Activated naive CD8-positive, alpha-beta T cell treated with anti-CD3 and anti-CD28 coated beads, Interleukin-2, amount 50 U/mL, for 24 hours (primary cell): ENCODE data around the gene ASPM.

Source experiments
- ATAC-seq: fragments of 150-1000 bp; cut with Tn5 transposase; one replicate; pipeline ENCODE4 v1.10.0; 2021
- DNase-seq: peaks from one replicate; pipeline ENCODE4 v3.0.0; 2021
- H3K27ac Mint-ChIP-seq: one replicate; pipeline ENCODE4 v1.8.0; 2021; ENCODE audit warnings: mild to moderate bottlenecking, mixed read lengths
- H3K27me3 Mint-ChIP-seq: one replicate; pipeline ENCODE4 v1.8.0; 2021; ENCODE audit warnings: mixed read lengths
- H3K36me3 Mint-ChIP-seq: one replicate; pipeline ENCODE4 v1.8.0; 2021; ENCODE audit warnings: low read depth, mixed read lengths
- H3K4me1 Mint-ChIP-seq: one replicate; pipeline ENCODE4 v1.8.0; 2021; ENCODE audit warnings: mixed read lengths
- H3K4me3 Mint-ChIP-seq: one replicate; pipeline ENCODE4 v1.8.0; 2021; ENCODE audit warnings: mild to moderate bottlenecking, moderate library complexity, mixed read lengths
- H3K9me3 Mint-ChIP-seq: one replicate; pipeline ENCODE4 v1.8.0; 2021; ENCODE audit warnings: mixed read lengths

Gene ASPM

DNA sequence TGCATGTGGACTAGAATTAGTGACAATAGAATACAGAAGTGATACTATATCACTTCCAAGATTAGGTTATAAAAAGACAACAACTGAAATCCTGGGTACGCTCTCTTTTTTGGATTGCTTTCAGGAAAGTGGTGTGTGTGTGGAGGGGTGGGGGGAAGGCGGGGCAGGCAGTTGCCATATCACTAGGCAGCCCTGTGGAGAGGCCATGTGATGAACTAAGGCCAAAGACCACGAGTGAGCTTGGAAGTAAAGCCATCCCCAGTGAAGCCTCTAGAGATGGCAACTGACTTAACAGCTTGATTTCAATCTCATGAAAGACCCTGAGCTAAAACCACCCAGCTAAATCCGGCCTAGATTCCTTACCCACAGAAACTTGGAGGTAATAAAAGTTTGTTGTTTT lies 6.2 kb upstream of the ASPM start:
- H3K27me3 Mint-ChIP-seq, result no peaks in the 10 kb centered on the region
- no peaks in the 10 kb centered on the region for H3K4me1 Mint-ChIP-seq
- no peak for ATAC-seq
- no peaks in the 10 kb centered on the region for H3K36me3 Mint-ChIP-seq
- no peak for DNase-seq
- no peaks in the 10 kb centered on the region for H3K9me3 Mint-ChIP-seq
- no peak overlapping the region for H3K4me3 Mint-ChIP-seq
- no peak overlapping the region for H3K27ac Mint-ChIP-seq

DNA sequence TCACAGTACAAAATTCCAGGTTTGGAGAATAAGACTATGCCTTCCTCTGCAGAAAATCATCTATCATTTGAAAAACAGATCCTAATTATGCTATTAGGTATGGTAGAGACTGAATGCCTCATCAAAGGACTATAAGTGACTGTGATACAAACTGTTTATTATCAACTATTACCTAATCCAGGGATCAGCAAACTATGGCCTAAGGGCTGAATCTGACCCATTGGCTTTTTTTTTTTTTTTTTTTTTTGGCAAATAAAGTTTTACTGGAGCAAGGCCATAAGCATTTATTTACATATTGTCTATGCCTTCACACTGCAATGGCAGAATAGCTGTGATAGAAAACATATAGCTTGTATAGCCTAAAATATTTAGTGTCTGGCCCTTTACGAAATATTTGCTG lies 4.7 kb upstream of the ASPM start:
- no peak overlapping the region for H3K27ac Mint-ChIP-seq
- DNase-seq (no peak), ATAC-seq (no peak)
- H3K4me3 Mint-ChIP-seq, result no peak overlapping the region
- no peaks in the 10 kb centered on the region for H3K9me3 Mint-ChIP-seq
- H3K36me3 Mint-ChIP-seq, result peaks cover 5% of the 10 kb centered on the region
- peaks cover 6% of the 10 kb centered on the region for H3K4me1 Mint-ChIP-seq
- H3K27me3 Mint-ChIP-seq, result no peaks in the 10 kb centered on the region

DNA sequence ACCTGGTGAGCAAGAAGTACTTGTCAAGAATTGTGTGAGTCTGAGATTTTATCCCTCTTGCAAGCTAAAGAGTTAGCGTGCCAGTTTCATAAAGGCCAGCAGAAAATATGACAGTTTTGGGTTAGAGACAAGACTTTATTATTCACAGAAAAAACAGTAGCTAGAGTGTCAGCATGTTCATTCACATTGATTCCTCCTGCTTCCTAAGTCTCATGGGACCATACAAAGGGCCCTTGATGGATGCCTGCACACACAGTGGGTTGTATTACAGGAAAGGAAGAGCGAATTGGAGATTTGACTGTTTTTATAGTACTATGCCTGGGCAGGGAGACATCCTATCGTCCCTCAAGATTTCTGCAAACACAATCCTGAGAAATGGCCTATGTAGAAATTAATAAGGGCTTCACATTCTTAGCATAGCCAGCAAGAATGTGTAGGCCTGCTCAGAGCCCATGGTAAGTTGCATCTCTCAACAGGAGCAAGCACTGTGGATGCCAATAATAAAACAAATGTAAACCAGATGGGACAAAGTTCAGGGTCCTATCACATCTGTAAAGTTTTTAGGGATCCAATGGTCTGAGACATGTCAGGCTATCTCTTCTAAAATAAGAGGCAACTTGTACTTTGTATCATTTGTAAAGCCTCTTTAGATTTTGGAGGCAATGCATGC lies 4.0 kb upstream of the ASPM start:
- DNase-seq, result no peak
- no peak overlapping the region for H3K27ac Mint-ChIP-seq
- H3K4me3 Mint-ChIP-seq, result no peak overlapping the region
- no peak for ATAC-seq
- no peaks in the 10 kb centered on the region for H3K9me3 Mint-ChIP-seq
- no peaks in the 10 kb centered on the region for H3K27me3 Mint-ChIP-seq
- peaks cover 5% of the 10 kb centered on the region for H3K36me3 Mint-ChIP-seq
- H3K4me1 Mint-ChIP-seq, result peaks cover 6% of the 10 kb centered on the region

DNA sequence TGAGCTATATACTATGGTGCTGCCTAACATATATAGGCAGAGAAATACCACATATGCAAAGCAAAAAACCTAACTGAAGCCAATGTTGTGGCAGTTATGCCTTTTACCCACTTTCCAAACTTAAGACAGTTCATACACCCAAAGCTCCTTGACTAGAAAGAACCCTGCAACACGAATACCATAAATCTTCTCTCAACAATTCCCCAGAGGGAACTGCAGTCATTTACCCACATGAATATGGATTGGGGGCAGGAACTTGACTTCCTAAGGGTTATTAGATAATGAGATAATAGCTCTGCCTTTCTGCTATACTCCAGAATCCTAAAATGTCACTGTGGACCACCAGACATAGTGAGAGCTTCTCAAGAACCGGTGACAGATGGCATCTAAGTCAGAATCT lies 2.9 kb upstream of the ASPM start:
- DNase-seq (no peak), ATAC-seq (no peak)
- Mint-ChIP-seq H3K4me3 (no peak overlapping the region), H3K36me3 (peaks cover 8% of the 10 kb centered on the region), H3K4me1 (peaks cover 12% of the 10 kb centered on the region), H3K27me3 (peaks cover 5% of the 10 kb centered on the region), H3K27ac (no peak overlapping the region), H3K9me3 (no peaks in the 10 kb centered on the region)

DNA sequence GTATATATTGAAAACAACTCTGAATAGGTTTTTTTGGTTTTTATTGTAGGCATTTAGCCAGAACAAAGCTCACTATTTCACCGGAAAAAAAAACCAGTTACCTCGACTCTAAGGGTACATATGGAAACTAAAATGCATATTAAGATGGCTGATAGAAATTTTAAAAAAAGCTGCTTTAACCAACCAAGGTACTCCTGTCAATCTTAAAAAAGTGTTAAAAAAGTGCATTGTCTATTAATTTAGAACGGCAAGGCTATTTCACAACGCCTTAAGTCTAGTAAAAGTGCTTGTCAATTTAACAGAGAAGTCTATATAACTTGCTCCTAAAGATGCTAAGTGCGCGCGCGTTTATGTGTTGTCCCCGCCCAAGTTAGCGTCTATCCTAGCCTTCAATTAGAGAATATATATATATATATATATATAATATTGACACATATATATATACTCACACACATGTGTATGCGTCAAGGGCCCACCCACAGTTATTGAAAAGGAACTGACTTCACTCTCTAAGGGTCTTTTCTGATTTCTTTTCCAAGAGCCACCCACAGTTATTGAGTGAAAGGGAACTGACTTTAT lies 934 bp downstream of the ASPM start:
- no peak overlapping the region for H3K27ac Mint-ChIP-seq
- peaks cover 5% of the 10 kb centered on the region for H3K27me3 Mint-ChIP-seq
- peak overlapping the region; percentile 97 for H3K4me3 Mint-ChIP-seq
- H3K4me1 Mint-ChIP-seq, result peaks cover 13% of the 10 kb centered on the region
- no peak for DNase-seq
- peaks cover 30% of the 10 kb centered on the region for H3K36me3 Mint-ChIP-seq
- no peaks in the 10 kb centered on the region for H3K9me3 Mint-ChIP-seq
- no peak for ATAC-seq

DNA sequence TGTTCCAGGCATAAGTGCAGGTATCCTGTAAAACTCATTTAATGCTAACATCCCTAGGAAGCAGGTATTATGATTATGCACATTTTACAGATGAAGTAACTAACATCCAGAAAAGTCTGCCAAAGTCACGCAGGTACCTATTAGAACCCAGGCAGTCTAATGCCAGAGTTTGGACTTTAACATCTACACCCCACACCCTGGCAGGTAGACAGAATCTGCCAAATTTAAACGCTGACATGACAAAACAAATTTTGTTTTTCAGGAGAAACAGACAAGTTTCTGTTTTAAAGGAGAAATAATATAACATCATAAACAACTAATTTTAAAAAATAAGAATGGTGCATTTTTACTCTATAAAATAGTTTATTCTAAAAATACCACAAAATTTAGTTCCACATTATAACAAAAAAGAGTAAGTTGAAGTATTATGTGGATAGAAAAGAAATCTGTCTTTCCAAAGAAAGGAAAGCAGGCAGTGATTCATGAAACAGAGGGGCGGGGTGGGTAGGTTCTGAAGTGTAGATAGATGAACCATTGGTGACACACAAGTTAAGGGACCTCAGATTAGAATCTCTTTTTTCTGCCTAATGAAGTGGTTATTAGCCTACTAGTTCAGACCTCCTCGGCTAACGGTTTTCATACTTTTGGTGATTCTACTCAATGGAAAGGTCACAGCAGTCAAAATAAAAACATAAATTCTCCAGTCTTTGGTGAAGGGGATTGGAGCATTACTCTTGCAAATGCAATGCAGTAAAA lies 1.7 kb downstream of the ASPM start:
- peaks cover 13% of the 10 kb centered on the region for H3K4me1 Mint-ChIP-seq
- H3K36me3 Mint-ChIP-seq, result peaks cover 34% of the 10 kb centered on the region
- DNase-seq (no peak), ATAC-seq (no peak)
- no peaks in the 10 kb centered on the region for H3K9me3 Mint-ChIP-seq
- H3K27me3 Mint-ChIP-seq, result peaks cover 5% of the 10 kb centered on the region
- H3K4me3 Mint-ChIP-seq, result peak overlapping the region; percentile 97
- peak overlapping the region; percentile 16 for H3K27ac Mint-ChIP-seq

DNA sequence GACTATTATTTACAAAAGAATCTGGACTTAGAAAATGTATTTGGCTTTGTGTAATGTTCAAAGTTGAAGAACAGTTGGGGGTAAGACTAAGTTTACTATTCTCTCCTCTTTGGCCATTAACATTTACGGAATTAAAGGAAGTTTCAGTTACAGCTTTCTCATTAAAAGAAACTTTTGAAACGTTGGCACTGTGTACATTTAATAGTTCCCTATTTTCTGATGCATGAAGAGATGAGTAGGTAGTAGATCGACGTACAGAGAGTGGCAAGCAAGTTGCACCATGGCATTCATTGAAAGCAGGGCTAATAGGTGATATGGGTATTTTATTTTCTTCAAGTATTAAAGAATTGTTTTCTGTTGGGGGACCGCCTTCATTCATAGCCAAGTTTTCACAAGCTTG lies 3.2 kb downstream of the ASPM start:
- no peak for DNase-seq
- Mint-ChIP-seq H3K36me3 (peaks cover 42% of the 10 kb centered on the region), H3K27me3 (peaks cover 5% of the 10 kb centered on the region), H3K27ac (no peak overlapping the region), H3K4me1 (peaks cover 13% of the 10 kb centered on the region), H3K9me3 (no peaks in the 10 kb centered on the region), H3K4me3 (no peak overlapping the region)
- ATAC-seq, result no peak

DNA sequence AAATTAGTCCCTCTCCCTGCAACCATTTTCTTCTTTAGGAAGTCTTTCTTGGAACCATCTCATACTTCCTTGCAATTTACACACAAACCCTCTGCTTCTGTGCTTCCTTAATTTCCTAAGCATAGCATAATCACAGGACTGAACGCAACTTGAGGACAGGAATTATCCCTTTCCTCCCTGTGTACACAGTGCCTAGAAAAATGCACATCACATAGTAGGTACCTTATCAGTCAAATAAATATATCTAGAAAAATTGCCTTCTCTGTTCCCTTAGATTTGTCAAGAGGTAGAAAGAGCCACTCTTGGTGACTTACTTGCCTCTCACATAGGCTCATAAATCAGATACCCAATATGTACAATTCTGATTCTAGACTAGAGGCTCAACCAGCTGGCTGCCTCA lies 4.9 kb downstream of the ASPM start:
- ATAC-seq, result no peak
- Mint-ChIP-seq H3K36me3 (peaks cover 39% of the 10 kb centered on the region), H3K9me3 (no peaks in the 10 kb centered on the region), H3K4me1 (peaks cover 9% of the 10 kb centered on the region), H3K27me3 (peaks cover 5% of the 10 kb centered on the region), H3K27ac (no peak overlapping the region), H3K4me3 (no peak overlapping the region)
- DNase-seq, result no peak

DNA sequence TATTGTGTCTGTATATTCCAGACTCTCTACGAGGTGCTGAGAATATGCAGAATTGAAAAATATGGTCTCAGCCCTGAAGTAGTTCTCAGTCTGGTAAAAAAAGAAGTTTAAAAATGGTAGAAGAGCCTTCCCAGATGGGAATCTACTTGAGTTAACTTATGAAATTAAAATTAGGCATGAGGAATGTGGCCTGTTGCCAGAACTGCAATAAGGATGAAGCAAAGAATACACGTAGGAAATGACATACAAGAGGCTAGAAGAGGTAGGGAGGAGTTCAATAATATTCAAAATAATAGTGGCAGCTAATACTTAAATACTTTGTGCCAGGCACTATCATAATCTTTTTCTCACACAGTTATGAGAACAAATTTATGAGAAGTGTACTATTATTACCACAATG lies 6.3 kb downstream of the ASPM start:
- peaks cover 3% of the 10 kb centered on the region for H3K27me3 Mint-ChIP-seq
- no peak for ATAC-seq
- no peak overlapping the region for H3K27ac Mint-ChIP-seq
- DNase-seq, result no peak
- peaks cover 7% of the 10 kb centered on the region for H3K4me1 Mint-ChIP-seq
- H3K4me3 Mint-ChIP-seq, result no peak overlapping the region
- H3K36me3 Mint-ChIP-seq, result peaks cover 36% of the 10 kb centered on the region
- H3K9me3 Mint-ChIP-seq, result no peaks in the 10 kb centered on the region

DNA sequence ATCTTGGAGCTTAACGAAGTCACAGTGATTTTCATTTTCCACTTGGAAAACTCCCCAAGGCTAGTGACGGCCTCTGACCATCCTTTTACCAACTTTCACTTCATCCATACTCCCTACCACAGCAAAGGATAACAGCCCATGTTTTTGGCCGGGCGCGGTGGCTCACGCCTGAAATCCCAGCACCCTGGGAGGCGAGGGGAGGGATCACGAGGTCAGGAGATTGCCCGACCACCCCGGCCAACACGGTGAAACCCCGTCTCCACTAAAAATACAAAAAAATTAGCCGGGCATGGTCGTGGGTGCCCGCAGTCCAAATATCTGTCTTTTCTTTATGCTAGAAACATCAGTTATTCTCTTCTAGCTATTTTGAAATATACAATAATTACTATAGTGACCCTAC lies 7.3 kb downstream of the ASPM start:
- H3K27me3 Mint-ChIP-seq, result no peaks in the 10 kb centered on the region
- DNase-seq (no peak), ATAC-seq (no peak)
- H3K4me3 Mint-ChIP-seq, result no peak overlapping the region
- H3K36me3 Mint-ChIP-seq, result peaks cover 37% of the 10 kb centered on the region
- no peaks in the 10 kb centered on the region for H3K4me1 Mint-ChIP-seq
- no peak overlapping the region for H3K27ac Mint-ChIP-seq
- no peaks in the 10 kb centered on the region for H3K9me3 Mint-ChIP-seq

DNA sequence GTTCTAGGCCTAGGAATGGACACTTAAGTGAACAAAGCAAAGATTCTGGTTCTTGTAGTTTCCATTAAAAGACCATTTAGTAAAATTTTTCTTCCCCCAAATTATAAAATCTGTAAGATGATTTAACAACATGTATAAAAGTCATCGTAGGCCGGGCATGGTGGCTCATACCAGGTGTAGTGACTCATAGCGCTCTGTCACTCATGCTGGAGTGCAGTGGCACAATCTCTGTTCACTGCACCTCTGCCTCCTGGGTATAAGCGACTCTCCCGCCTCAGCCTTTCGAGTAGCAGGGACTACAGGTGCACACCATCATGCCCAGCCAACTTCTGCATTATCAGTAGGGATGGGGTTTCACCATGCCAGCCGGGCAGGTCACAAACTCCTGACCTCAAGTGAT lies 9.1 kb downstream of the ASPM start:
- DNase-seq (no peak), ATAC-seq (no peak)
- H3K27ac Mint-ChIP-seq, result no peak overlapping the region
- H3K4me3 Mint-ChIP-seq, result no peak overlapping the region
- no peaks in the 10 kb centered on the region for H3K4me1 Mint-ChIP-seq
- no peaks in the 10 kb centered on the region for H3K27me3 Mint-ChIP-seq
- no peaks in the 10 kb centered on the region for H3K9me3 Mint-ChIP-seq
- peaks cover 27% of the 10 kb centered on the region for H3K36me3 Mint-ChIP-seq

DNA sequence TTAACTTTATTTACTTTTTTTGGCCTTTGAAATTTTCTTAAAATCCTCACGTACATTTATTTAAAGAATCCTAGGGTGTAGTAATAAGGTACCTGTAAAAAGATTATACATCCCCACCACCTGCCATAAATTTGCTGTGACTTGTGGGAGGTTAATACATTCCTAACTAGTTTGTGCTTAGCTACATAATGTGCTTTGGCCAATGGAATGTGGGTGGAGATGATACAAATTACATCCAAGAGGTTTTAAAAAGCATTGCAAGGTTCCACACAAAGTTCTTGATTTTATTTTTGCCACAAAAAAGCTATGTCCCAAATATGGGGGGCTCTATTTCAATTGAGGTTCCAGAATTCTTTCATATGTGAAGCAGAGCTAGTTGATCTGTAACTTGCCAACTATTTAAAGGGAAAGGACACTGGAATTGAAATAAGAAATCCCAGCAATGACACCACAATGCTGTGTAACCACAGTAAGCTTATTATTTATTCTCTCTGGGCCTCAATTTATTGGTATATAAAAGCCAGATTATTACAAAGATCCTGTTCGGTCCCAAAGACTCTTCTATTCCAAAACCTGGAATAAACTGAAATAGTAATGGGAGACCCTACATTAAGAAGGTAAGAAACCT lies 15.7 kb downstream of the ASPM start:
- no peaks in the 10 kb centered on the region for H3K9me3 Mint-ChIP-seq
- ATAC-seq (no peak), DNase-seq (no peak)
- H3K4me1 Mint-ChIP-seq, result no peaks in the 10 kb centered on the region
- H3K36me3 Mint-ChIP-seq, result peaks cover 32% of the 10 kb centered on the region
- no peak overlapping the region for H3K4me3 Mint-ChIP-seq
- H3K27ac Mint-ChIP-seq, result no peak overlapping the region
- H3K27me3 Mint-ChIP-seq, result no peaks in the 10 kb centered on the region

DNA sequence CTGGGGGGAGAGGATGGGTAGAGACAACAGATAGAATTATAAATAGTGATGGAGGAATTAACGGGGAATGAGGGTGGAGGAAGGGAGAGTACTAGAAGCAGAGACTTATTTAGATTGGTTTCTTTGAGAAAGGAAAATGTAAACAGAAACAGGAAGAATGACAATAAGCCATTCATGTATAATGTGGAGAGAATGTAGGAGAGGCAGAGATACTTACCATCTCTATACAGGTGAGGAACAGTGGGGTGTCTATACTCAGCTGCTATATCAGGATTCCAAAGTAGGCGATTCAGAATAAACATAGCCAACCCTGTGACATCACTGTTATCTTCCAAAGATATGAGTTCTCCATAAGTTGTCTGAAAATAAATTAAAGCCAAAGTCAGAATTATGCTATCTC lies 16.8 kb downstream of the ASPM start:
- DNase-seq, result no peak
- H3K27me3 Mint-ChIP-seq, result no peaks in the 10 kb centered on the region
- H3K4me1 Mint-ChIP-seq, result no peaks in the 10 kb centered on the region
- no peak overlapping the region for H3K4me3 Mint-ChIP-seq
- H3K27ac Mint-ChIP-seq, result no peak overlapping the region
- no peaks in the 10 kb centered on the region for H3K9me3 Mint-ChIP-seq
- H3K36me3 Mint-ChIP-seq, result peaks cover 36% of the 10 kb centered on the region
- no peak for ATAC-seq

DNA sequence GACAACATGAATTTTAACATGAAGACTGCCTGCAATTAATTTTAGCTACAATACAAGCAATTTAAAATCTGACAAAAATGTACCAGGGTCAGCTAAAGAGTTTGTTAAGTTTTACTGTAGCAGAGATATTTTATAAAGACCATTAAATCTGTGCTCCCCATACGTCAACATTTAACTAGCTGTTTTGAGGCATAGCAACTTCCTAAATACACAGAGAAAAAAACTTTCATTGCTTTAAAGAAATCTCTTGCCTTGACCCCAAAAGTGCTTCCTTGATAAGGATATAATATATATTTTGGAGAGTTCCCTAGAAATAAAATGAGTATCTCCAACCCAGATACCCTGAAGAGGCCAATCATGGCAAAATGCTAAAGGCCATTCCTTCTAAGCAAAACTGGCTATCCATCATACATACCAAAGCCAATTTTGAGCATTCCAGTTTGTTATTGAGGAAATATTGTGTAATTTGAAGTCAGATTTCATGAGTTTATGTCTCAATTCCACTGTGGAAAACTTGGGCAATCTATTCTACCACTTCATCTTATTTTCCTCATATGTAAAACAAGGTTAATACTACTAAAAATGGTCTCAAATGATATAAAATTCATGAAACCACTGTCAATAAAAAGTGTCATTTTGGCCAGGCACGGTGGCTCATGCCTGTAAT lies 19.1 kb downstream of the ASPM start:
- H3K27me3 Mint-ChIP-seq, result no peaks in the 10 kb centered on the region
- ATAC-seq, result no peak
- H3K9me3 Mint-ChIP-seq, result no peaks in the 10 kb centered on the region
- peaks cover 36% of the 10 kb centered on the region for H3K36me3 Mint-ChIP-seq
- no peak for DNase-seq
- H3K4me3 Mint-ChIP-seq, result no peak overlapping the region
- H3K4me1 Mint-ChIP-seq, result no peaks in the 10 kb centered on the region
- no peak overlapping the region for H3K27ac Mint-ChIP-seq
